ENCODE measurements around the gene ST6GALNAC3. TPM values are rescaled to one million over a fixed set of nuclear protein-coding genes. Genes with fewer than 3 reads are reported as not detected.

Gene ST6GALNAC3
- total RNA-seq, 4 donors from 2014 or later = 1.00 to 5.7 (median 1.9) TPM; not detected in 1

- no peaks in the 10 kb centered on the region for H3K36me3 ChIP-seq
- no peaks in the 10 kb centered on the region for H3K4me1 ChIP-seq
- H3K27ac ChIP-seq = no peak overlapping the region
- H3K9me3 ChIP-seq = no peaks in the 10 kb centered on the region
- DNase-seq = no peak
- H3K27me3 ChIP-seq = no peaks in the 10 kb centered on the region
- no peak overlapping the region for H3K4me3 ChIP-seq
- intact Hi-C loops (cut with DNase I; ENCODE audit: low total_unique reads) (no loop called here), in situ Hi-C loops (cut with MboI; ENCODE audit: low pct_ligation_motif_present in 1 of 4, low pct_unique_long_range_greater_than_20kb in 1 of 4, low sequenced_read_pairs in 3 of 4) (no loop called here)
- TF ChIP-seq POLR2A (IDR thresholded peaks at IDR 0.05) (no peak), CTCF (IDR thresholded peaks at IDR 0.05) (no peak), EP300 (IDR thresholded peaks at IDR 0.05; ENCODE audit: low read depth) (no peak), POLR2AphosphoS5 (IDR thresholded peaks at IDR 0.05) (no peak)
- WGBS, 2 donors (ENCODE audit: low coverage in 1 of 2) = 64 to 67% methylated on average over 4 of the region's 4 CpGs
Observed at GRCh38 chr1:76285578-76286135, 211.1 kb downstream of the ST6GALNAC3 start.

- no peak for TF ChIP-seq CTCF (IDR thresholded peaks at IDR 0.05)
- TF ChIP-seq EP300 (IDR thresholded peaks at IDR 0.05; ENCODE audit: low read depth) = no peak
- TF ChIP-seq POLR2A (IDR thresholded peaks at IDR 0.05) = no peak
- no peak for TF ChIP-seq POLR2AphosphoS5 (IDR thresholded peaks at IDR 0.05)
Observed at GRCh38 chr1:76287917-76288316, 213.4 kb downstream of the ST6GALNAC3 start.

GRCh38 chr1:76288758-76289483 is 214.4 kb downstream of the ST6GALNAC3 start:
- no peak for TF ChIP-seq POLR2A (IDR thresholded peaks at IDR 0.05)
- no peak for TF ChIP-seq CTCF (IDR thresholded peaks at IDR 0.05)
- TF ChIP-seq POLR2AphosphoS5 (IDR thresholded peaks at IDR 0.05) = no peak
- no peak for TF ChIP-seq EP300 (IDR thresholded peaks at IDR 0.05; ENCODE audit: low read depth)
- Histone ChIP-seq H3K4me1 (no peaks in the 10 kb centered on the region), H3K9me3 (no peaks in the 10 kb centered on the region), H3K36me3 (no peaks in the 10 kb centered on the region), H3K27me3 (no peaks in the 10 kb centered on the region), H3K4me3 (no peak overlapping the region), H3K27ac (no peak overlapping the region)
- 83 to 84% methylated on average over 4 to 5 of the region's 5 CpGs for WGBS, 2 donors (ENCODE audit: low coverage in 1 of 2)
- in situ Hi-C loops (cut with MboI; ENCODE audit: low pct_ligation_motif_present in 1 of 4, low pct_unique_long_range_greater_than_20kb in 1 of 4, low sequenced_read_pairs in 3 of 4) = no loop called here
- no peak for DNase-seq
- intact Hi-C loops (cut with DNase I; ENCODE audit: low total_unique reads) = no loop called here

More at GRCh38 chr1:76287917-76288316, 213.4 kb downstream of the ST6GALNAC3 start:
- Histone ChIP-seq H3K4me3 (no peak overlapping the region), H3K27ac (no peak overlapping the region), H3K4me1 (no peaks in the 10 kb centered on the region), H3K9me3 (no peaks in the 10 kb centered on the region), H3K36me3 (no peaks in the 10 kb centered on the region), H3K27me3 (no peaks in the 10 kb centered on the region)
- in situ Hi-C loops (cut with MboI; ENCODE audit: low pct_ligation_motif_present in 1 of 4, low pct_unique_long_range_greater_than_20kb in 1 of 4, low sequenced_read_pairs in 3 of 4) (no loop called here), intact Hi-C loops (cut with DNase I; ENCODE audit: low total_unique reads) (no loop called here)
- 88% methylated on average over 2 of the region's 2 CpGs for WGBS, 2 donors (ENCODE audit: low coverage in 1 of 2)
- no peak for DNase-seq

- no peak overlapping the region for H3K4me3 ChIP-seq
- no peaks in the 10 kb centered on the region for H3K27me3 ChIP-seq
- TF ChIP-seq POLR2AphosphoS5 (IDR thresholded peaks at IDR 0.05) (no peak), CTCF (IDR thresholded peaks at IDR 0.05) (no peak)
- H3K4me1 ChIP-seq = no peaks in the 10 kb centered on the region
- H3K9me3 ChIP-seq = no peaks in the 10 kb centered on the region
- 85% methylated on average over 2 of the region's 2 CpGs; no CpG with 5 or more reads in 1 of the 2 donors for WGBS, 2 donors (ENCODE audit: low coverage in 1 of 2)
- no peaks in the 10 kb centered on the region for H3K36me3 ChIP-seq
- no peak overlapping the region for H3K27ac ChIP-seq
- in situ Hi-C loops (cut with MboI; ENCODE audit: low pct_ligation_motif_present in 1 of 4, low pct_unique_long_range_greater_than_20kb in 1 of 4, low sequenced_read_pairs in 3 of 4) (no loop called here), intact Hi-C loops (cut with DNase I; ENCODE audit: low total_unique reads) (no loop called here)
- DNase-seq = no peak
Observed at GRCh38 chr1:76289692-76290091, 215.1 kb downstream of the ST6GALNAC3 start.
